Measurements from ENCODE around the gene UBALD1.

UBALD1 gene

DNA sequence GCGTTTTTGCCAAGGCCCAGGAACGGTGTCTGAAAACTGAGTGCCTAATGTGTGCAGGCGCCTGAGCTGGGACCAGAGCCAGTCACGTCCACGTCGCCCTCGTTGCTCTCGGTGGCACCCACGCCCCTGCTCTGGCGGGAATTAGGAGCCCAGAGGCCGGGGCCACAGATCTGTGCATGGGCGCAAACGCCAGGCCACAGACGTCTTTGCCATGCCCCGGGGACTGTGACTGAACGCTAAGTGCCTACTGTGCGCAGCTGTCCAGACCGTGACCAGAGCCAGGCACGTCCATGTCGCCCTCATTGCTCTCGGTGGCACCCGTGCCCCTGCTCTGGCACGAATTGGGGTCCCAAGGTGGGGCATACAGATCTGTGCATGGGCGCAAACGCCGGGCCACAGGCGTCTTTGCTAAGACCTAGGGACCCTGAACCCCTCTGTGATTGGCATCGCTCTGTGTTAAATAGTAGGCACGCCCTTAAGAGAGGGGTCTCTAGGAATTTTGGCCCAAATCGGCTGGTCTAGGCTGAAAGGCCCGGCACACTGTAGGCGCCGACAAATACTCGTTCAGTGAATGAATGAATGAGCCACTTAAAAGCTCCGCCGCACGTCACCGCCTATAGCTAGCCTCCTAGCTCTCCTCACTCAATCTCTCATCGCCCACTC lies 827 bp upstream of the UBALD1 start:
- no peak for TF ChIP-seq CTCF (IDR thresholded peaks at IDR 0.05; ENCODE audit: low read depth, low read length)
- H3K4me3 ChIP-seq (replicated peaks in 1 of 2; ENCODE audit: low read depth in 2 of 2, low read length in 2 of 2), result peak overlapping the region; percentile 19 to 80
- DNase-seq (ENCODE audit: low read depth in 2 of 2), result no peak

- H3K4me3 ChIP-seq (replicated peaks in 1 of 2; ENCODE audit: low read depth in 2 of 2, low read length in 2 of 2), result peak overlapping the region; percentile 71 to 80
- no peak for TF ChIP-seq CTCF (IDR thresholded peaks at IDR 0.05; ENCODE audit: low read depth, low read length)
- peak; percentile 37 to 54 for DNase-seq (ENCODE audit: low read depth in 2 of 2)
These were observed 785 bp downstream of the UBALD1 start for GRCh38 chr16:4613636-4614570.

- DNase-seq (ENCODE audit: low read depth in 2 of 2), result no peak
- TF ChIP-seq CTCF (IDR thresholded peaks at IDR 0.05; ENCODE audit: low read depth, low read length), result no peak
- H3K4me3 ChIP-seq (replicated peaks in 1 of 2; ENCODE audit: low read depth in 2 of 2, low read length in 2 of 2), result peak overlapping the region; percentile 71 to 80
These were observed 1.6 kb downstream of the UBALD1 start for GRCh38 chr16:4612977-4613635.

- TF ChIP-seq CTCF (IDR thresholded peaks at IDR 0.05; ENCODE audit: low read depth, low read length), result no peak
- no peak for DNase-seq (ENCODE audit: low read depth in 2 of 2)
- peak overlapping the region in 1 of 2 donors; percentile 80 for H3K4me3 ChIP-seq (replicated peaks in 1 of 2; ENCODE audit: low read depth in 2 of 2, low read length in 2 of 2)
These were observed 2.2 kb downstream of the UBALD1 start for GRCh38 chr16:4612474-4612931.

DNA sequence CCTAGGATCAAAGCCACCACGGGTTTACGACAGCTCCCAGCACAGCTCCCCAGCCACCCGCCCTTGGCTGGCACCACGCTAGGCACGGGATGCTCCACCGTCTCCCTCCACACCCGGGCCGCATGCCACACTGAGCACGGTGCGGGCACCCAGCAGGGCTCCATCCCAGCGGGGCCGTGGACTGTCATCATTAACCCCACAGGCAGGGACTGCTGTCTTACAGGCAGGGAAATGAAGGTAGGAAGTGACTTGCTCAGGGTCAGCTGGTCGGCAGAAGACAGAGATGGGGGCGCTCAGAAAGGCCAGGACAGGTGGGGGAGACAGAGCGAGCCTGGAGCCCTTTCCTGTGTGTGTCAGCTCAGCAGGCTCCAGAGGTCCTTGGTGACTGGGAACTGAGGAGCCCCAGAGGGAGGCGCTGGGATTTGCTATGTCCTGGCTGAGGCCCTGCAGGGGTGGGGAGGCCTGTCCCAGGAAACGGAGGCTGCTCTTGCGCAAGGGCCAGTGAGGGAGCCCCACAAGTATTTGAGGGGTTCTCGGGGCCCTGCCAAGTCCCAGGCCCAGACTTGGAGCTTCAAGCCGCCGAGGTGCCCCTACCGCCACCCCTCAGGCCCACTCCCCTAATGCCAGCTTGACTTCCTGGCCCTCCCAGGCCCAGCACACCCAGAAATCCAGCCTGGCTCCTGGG lies 3.2 kb downstream of the UBALD1 start:
- peak; percentile 57 to 59 for DNase-seq (ENCODE audit: low read depth in 2 of 2)
- H3K4me3 ChIP-seq (replicated peaks in 1 of 2; ENCODE audit: low read depth in 2 of 2, low read length in 2 of 2), result no peak overlapping the region
- TF ChIP-seq CTCF (IDR thresholded peaks at IDR 0.05; ENCODE audit: low read depth, low read length), result no peak

Data from cardiac fibroblast (primary cell).